ENCODE measurements around the gene CFAP61.

GRCh38 chr20:20331156-20331555 is 278.8 kb downstream of the CFAP61 start:
- TF ChIP-seq CTCF (IDR thresholded peaks at IDR 0.05) (no peak), POLR2A (IDR thresholded peaks at IDR 0.05) (no peak)
